ENCODE results near the gene MAP3K9.

DNA sequence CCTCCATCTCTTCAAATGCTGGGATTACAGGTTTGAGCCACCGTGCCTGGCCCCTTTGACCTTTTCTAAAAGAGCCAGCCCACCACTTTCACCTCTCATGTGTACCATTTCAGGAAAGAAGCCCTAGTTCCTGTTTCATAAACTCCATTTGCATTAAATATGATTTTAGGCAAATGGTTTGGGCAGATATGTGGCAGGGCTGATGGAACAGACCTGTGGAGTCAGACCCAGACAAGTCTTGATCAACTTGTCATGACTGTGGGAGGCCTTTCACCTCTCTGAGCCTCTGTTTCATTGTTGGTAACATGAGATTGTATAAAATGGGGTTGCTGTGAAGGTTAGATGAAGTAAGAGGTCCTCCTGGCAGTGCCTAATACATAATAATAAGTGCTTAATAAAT, 5.2 kb upstream of the MAP3K9 start:
- TF ChIP-seq, protein P1, sequence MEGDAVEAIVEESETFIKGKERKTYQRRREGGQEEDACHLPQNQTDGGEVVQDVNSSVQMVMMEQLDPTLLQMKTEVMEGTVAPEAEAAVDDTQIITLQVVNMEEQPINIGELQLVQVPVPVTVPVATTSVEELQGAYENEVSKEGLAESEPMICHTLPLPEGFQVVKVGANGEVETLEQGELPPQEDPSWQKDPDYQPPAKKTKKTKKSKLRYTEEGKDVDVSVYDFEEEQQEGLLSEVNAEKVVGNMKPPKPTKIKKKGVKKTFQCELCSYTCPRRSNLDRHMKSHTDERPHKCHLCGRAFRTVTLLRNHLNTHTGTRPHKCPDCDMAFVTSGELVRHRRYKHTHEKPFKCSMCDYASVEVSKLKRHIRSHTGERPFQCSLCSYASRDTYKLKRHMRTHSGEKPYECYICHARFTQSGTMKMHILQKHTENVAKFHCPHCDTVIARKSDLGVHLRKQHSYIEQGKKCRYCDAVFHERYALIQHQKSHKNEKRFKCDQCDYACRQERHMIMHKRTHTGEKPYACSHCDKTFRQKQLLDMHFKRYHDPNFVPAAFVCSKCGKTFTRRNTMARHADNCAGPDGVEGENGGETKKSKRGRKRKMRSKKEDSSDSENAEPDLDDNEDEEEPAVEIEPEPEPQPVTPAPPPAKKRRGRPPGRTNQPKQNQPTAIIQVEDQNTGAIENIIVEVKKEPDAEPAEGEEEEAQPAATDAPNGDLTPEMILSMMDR (conservative IDR thresholded peaks at IDR 0.05; ENCODE audit: low read length) = no peak
- no peak for TF ChIP-seq EZH2phosphoT487 (IDR thresholded peaks at IDR 0.05; ENCODE audit: borderline replicate concordance)

Data from Loucy (cell line).